Testis (tissue), 3 donors: ENCODE data around the gene KRT23. TPM values are rescaled to one million over a fixed set of nuclear protein-coding genes. Genes with fewer than 3 reads are reported as not detected.

Experiments used
- DNase-seq: peaks from one replicate; pipeline ENCODE4 v3.0.0-alpha.2; 2019
- H3K27ac ChIP-seq, 2 donors: fragments of 200-600 bp; sonication (generic); one replicate each; pipeline ENCODE4 v1.5.1; 2019
- H3K27me3 ChIP-seq: fragments of 200-600 bp; sonication (generic); one replicate; pipeline ENCODE4 v1.5.1; 2019
- H3K36me3 ChIP-seq: fragments of 200-600 bp; sonication (generic); one replicate; pipeline ENCODE4 v1.5.1; 2017; ENCODE audit warnings: low read depth; ENCODE audit errors: missing control alignments
- H3K4me1 ChIP-seq: fragments of 200-600 bp; sonication (generic); one replicate; pipeline ENCODE4 v1.5.1; 2019
- H3K4me3 ChIP-seq, 2 donors: fragments of 200-600 bp; sonication (generic); one replicate each; pipeline ENCODE4 v1.5.1; 2017 to 2019
- H3K9me3 ChIP-seq: fragments of 200-600 bp; sonication (generic); one replicate; pipeline ENCODE4 v1.5.1; 2017
- CTCF ChIP-seq, 3 experiments: fragments of 450-650 bp in 2 of 3; fragments of 200-600 bp in 1 of 3; sonication (generic) in 1 of 3; IDR thresholded peaks; one replicate each; pipeline ENCODE4 v1.5.1; 2016 to 2019; ENCODE audit warnings: antibody characterized with exemption in 3 of 3, mild to moderate bottlenecking in 2 of 3, moderate library complexity in 1 of 3
- POLR2A ChIP-seq: fragments of 450-650 bp; IDR thresholded peaks from one replicate; pipeline ENCODE4 v1.6.1; 2017; ENCODE audit warnings: antibody characterized with exemption, mild to moderate bottlenecking, moderate library complexity
- WGBS, 2 donors: methylation state at CpG; one replicate each; pipeline ENCODE4 v1.1.5; 2018; 5-methylcytosine and 5-hydroxymethylcytosine counted together
- intact Hi-C: fragments of 100-400 bp; cut with DNase I; formaldehyde crosslinking; loops from one replicate; pipeline ENCODE4 v1.15.1; 2023; ENCODE audit warnings: low total_unique reads
- polyA plus RNA-seq: library from polyadenylated mRNA; stranded (reverse); fragments of 350-450 nt; fragmentation: Illumina TruSeq; extraction: RNeasy Lipid Tissue Mini Kit (QIAGEN cat#74804); gene quantifications from one replicate; pipeline ENCODE4 v1.2.3, GENCODE V29; 2014; ENCODE audit warnings: low read depth, low replicate concordance; ENCODE audit not compliant: insufficient read depth
- total RNA-seq, 2 donors: library from RNA; depleted of rRNA; stranded (reverse); fragments of >200 nt; gene quantifications; one replicate each; pipeline ENCODE4 v1.2.3, GENCODE V29; 2016

The KRT23 gene
- total and polyA plus RNA-seq, 3 donors from 2014 or later: 14.0 to 52.2 (median 17.3) TPM

DNA sequence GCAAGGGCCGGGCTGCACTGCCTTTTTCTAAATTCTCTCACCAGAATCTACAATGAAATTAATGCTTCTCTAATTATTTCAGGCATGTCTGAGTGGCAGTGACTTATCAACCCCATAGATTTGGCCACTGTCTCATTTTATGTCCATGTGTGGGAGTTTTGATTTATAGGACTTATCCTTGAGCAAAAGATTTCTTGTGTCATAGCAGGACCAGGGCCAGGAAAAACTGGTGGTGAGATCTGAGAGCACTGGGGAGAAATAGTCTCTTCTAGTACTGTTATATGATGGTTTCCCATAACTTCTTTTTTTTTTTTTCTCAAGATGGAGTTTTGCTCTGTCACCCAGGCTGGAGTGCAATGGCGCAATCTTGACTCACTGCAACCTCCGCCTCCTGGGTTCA lies 1.5 kb upstream of the KRT23 start:
- no peak overlapping the region for H3K4me3 ChIP-seq
- TF ChIP-seq CTCF (IDR thresholded peaks at IDR 0.05): no peak
- no peak for TF ChIP-seq POLR2A
- 84 to 89% methylated on average over 3 of the region's 3 CpGs for WGBS, 2 donors
- H3K27ac ChIP-seq: no peak overlapping the region
- no peaks in the 10 kb centered on the region for H3K27me3 ChIP-seq
- H3K36me3 ChIP-seq: no peaks in the 10 kb centered on the region
- intact Hi-C loops: no loop called here
- no peak for DNase-seq
- H3K9me3 ChIP-seq: no peaks in the 10 kb centered on the region
- no peaks in the 10 kb centered on the region for H3K4me1 ChIP-seq

DNA sequence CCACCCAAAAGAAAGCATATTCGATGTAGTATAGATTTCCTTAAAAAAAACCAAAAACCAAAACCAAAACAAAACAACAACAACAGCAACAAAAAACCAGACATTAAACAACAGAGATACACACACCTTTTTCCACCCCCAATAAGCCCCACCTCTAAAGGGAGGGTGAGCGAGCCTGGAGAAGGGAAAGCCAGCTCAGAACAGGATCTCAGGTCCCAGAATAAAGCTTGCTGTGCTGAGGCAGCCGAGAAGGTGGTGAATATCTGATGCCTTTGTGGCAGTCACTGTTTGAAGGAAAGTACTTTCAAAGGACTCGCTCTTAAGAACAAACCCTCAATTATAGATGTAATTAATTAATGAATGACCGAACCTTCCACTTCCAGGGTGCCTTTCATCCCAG lies 470 bp downstream of the KRT23 start:
- 62 to 72% methylated on average over 5 of the region's 5 CpGs for WGBS, 2 donors
- Histone ChIP-seq H3K4me1 (no peaks in the 10 kb centered on the region), H3K27ac (no peak overlapping the region), H3K4me3 (no peak overlapping the region), H3K9me3 (no peaks in the 10 kb centered on the region), H3K36me3 (no peaks in the 10 kb centered on the region), H3K27me3 (no peaks in the 10 kb centered on the region)
- TF ChIP-seq POLR2A (no peak), CTCF (IDR thresholded peaks at IDR 0.05) (no peak)
- no peak for DNase-seq
- intact Hi-C loops: no loop called here

GRCh38 chr17:40936437-40936971 lies 942 bp downstream of the KRT23 start:
- Histone ChIP-seq H3K27ac (no peak overlapping the region), H3K36me3 (no peaks in the 10 kb centered on the region), H3K9me3 (no peaks in the 10 kb centered on the region), H3K27me3 (no peaks in the 10 kb centered on the region), H3K4me3 (no peak overlapping the region), H3K4me1 (no peaks in the 10 kb centered on the region)
- intact Hi-C loops: no loop called here
- 61 to 79% methylated on average over 13 to 18 of the region's 19 CpGs for WGBS, 2 donors
- no peak for DNase-seq
- TF ChIP-seq CTCF (IDR thresholded peaks at IDR 0.05): no peak
- TF ChIP-seq POLR2A: no peak

GRCh38 chr17:40935624-40936023 lies 1.8 kb downstream of the KRT23 start:
- H3K4me1 ChIP-seq: no peaks in the 10 kb centered on the region
- whole genome bisulfite sequencing, 2 donors: 63 to 85% methylated on average over 3 of the region's 3 CpGs

More at GRCh38 chr17:40935624-40936023, 1.8 kb downstream of the KRT23 start:
- Histone ChIP-seq H3K4me3 (no peak overlapping the region), H3K9me3 (no peaks in the 10 kb centered on the region), H3K27ac (no peak overlapping the region), H3K27me3 (no peaks in the 10 kb centered on the region), H3K36me3 (no peaks in the 10 kb centered on the region)
- intact Hi-C loops: no loop called here
- TF ChIP-seq POLR2A: no peak
- no peak for TF ChIP-seq CTCF (IDR thresholded peaks at IDR 0.05)
- DNase-seq: no peak
